DMS79 treated with DMSO at 0.1 percent for 48 hours (cell line): Measurements from ENCODE around the gene SLC39A11.
"Not testable (repeated sequence)": the region's sequence is repeated elsewhere in the genome, so short reads cannot be mapped to it uniquely, and the experiment has no call there.

Experiments used
- DNase-seq: peaks from one replicate; lab custom pipeline; 2025; lab: John Stamatoyannopoulos, UW

Gene SLC39A11

DNA sequence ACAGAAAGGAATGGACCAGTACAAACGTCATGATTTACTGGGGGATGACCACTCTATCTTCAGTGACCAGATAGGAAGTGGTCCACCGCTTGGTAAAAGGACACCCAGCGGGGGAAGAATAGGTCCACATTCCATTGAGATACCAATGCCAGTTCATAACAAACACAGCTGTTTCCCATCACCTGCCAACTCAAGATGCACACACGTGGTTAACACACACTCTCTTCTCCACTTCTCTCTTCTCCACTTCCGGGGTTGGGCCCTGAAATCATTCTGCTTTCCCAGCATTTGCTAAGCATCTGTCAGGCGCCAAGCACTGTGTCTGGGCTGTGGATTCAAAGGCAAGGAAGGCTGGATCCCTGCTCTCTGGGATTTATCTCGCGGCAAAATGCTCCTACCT, 175.5 kb downstream of the SLC39A11 start:
- no peak for DNase-seq

DNA sequence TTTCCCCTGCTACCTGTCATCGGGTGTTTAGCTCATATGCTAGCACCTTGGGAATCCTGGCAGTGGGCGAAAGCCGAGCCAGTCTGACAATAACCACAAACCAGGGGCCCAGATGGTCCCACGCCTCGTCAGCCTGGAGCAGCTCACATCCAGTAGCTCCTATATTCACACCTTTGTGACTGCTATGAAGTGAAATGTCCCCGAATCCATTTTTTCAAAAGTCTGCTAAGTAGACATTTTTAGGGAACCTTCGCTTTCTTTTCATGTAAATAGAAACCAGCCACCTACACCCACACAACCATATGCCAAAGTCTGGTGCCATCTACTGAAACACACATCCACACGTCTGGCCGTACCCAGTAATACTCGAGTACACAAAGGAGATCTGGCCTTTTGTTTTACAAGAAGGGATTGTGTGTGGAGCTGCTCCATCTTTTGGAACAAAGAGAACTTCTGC, 176.8 kb downstream of the SLC39A11 start:
- DNase-seq = no peak

DNA sequence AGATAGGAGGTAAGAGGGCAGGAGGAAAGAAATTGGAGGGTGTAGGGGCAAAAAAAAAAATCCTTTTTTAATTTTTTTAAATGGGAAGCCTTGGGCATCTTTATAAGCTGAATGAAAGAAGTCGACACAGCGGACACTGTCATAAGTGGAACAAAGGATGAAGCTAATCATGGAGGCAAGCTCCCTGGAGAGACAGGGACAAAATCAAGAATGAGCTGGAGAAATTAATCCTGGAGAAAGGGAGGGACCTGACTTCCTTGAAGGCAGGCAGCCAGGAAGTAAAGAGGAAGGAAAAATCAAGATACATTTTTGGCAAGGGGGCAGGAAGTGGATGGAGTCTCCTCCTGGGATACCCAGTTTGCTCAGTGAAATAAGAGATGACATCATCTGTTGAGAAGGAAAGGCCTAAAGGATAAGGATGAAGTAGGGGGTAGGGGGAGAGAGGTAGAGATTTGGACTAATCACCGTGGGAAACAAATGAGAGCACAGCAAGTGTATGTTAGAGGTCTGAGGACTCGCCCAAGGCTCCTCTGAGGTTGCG, 179.3 kb downstream of the SLC39A11 start:
- no peak for DNase-seq

DNA sequence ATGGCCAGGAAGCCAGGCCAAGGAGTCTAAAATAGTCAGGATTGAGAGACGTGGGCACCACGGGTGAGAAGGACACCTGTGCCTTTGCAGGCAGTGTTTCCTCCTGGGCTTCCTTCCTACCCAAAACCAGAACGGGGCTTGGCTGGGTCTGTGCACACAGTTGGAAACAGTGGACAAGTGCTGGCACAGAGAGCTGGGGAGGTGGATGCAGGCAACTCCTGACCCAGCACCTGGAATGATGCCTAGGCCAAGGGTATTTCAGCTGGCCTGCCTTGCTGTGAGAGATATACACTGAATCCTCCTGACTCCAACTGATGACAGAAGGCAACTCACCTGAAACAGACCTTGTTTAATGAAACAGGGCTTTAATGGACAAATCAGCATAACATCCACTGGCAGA, 186.2 kb downstream of the SLC39A11 start:
- DNase-seq = no peak

DNA sequence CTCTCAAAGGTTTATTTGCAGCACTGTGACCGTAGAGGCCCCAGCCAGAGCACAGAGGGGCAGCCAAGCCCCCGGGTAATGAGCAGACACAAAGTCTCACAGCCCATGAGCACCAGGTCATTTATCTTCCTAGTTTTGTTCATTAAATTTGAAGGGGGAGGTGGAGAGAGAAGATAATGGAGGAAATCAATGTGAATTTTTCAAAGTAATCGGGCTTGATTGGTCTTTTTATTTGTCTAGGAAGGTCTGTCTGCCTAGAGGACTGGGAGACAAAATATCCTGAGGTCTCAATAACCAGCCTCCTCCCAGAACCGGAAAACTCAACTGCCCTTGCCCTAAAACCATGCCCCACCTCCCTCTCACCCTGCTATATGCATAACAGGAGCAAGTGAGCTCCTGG, 189.0 kb downstream of the SLC39A11 start:
- no peak for DNase-seq

DNA sequence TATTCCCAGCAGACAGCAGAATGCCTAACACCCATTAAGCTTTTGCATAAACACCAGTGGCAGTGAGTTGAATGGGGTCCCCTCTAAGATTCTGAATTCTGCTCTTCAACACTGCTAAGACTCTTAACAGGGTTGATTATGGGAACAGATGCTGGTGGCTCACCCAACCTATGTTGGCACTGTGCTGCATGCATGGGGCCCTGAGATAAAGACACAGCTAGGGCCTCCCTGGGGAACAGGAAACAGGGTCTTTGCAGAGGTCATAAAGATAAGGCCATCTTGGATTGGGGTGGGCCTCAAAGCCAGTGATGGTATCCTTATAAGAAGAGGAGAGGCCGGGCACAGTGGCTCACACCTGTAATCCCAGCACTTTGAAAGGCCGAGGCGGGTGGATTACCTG, 190.8 kb downstream of the SLC39A11 start:
- DNase-seq = no peak

DNA sequence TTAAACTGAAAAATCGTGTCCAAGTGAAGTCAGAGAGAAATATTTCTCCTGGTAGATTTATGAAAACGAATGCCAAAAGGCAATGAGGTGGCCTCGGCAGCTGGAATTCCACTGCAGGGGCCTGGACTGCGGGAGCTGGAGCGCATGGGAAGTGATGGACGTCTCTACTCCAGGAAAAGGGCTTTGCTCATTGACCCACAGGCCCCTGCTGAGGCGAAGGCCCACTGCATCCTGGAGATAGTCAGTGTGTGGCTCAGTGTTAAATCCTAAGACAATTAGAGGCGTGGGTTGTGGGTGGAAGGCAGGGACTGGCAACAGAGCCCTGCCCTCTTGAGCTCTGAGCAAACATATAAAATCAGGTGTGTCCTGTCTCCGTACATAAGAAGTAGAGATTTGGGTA, 191.4 kb downstream of the SLC39A11 start:
- no peak for DNase-seq

DNA sequence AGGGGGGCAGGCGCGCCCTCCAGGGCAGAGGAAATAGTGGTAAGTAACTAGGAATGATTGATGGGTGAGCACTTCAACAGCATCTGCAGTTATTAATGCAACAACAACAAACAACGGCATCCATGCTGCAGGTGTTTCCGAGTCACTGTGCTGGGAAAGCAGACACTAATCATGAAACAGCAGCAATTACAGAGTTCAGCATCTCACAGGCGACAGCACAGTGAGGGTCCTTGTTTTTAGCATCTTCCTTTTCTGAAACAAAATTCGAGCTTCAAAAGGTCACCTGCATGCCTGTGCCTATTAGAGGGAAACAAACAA, 191.9 kb downstream of the SLC39A11 start:
- DNase-seq = no peak

DNA sequence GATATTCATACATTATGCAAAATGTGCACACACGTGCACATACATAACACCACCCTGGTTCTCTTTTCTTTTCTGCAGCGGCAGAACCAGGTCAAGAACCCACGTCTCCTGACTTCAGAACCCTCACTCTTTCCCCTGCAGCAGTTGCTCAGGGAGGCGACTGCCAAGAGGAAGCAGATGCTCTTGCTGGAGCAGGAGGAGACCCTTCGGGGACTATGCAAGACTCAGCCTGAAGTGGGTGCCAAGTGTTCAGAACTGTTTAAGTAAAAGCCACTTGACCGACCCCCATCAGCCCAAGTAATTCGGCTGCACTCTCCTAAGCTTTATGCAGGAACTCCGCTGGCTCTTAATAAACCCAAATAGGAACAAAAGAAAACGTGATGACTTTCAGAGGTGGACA, 193.8 kb downstream of the SLC39A11 start:
- DNase-seq = peak; percentile 79

DNA sequence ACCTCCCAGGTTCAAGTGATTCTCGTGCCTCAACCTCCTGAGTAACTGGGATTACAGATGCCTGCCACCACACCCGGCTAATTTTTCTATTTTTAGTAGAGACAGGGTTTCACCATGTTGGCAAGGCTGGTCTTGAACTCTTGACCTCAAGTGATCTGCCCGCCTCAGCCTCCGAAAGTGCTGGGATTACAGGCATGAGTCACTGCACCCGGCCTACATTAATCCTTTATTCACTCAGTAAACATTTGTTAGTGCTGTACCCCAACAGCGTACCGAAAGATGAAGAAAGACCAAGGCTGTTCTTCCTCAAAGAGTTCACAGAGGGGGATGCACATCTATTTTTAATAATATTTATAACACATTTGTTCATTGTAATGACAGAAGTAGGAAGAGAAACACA, 196.2 kb downstream of the SLC39A11 start:
- not testable (repeated sequence) for DNase-seq

DNA sequence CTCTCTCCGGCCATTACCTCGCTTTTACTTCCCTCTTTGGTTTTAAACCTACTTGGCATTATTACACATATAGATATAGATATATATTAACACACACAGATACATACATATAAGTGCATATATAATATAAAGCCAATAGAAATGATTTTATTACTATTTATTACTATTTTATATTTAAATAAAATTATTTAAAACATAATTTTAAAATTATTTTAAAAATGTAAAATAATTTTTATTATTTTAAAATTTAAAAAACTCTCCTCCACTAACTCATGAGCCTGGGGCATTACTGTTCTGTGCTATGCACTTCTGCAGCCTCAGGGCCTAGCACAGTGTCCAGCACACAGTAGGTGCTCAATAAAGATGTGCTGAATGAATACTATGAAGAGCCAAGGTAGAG, 200.9 kb downstream of the SLC39A11 start:
- DNase-seq = no peak

DNA sequence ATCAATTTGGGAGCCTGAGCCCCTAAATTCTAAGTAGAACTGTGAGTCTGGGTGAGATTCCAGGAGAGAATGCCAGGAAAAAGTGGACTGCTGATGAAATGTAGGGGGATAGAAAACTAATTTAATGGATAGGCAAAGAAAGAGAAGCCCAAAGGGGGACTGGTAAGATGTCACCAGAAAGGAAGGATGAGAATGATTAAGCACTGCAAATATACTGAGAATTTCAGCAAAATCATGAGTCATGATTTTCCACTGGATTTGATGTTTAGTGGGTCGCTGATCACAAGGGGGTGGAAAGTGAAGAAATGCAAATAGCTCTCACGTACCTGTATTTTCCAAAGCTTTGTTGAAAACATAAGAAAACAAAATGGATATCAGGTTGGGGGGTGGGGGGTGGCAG, 201.8 kb downstream of the SLC39A11 start:
- DNase-seq = no peak

DNA sequence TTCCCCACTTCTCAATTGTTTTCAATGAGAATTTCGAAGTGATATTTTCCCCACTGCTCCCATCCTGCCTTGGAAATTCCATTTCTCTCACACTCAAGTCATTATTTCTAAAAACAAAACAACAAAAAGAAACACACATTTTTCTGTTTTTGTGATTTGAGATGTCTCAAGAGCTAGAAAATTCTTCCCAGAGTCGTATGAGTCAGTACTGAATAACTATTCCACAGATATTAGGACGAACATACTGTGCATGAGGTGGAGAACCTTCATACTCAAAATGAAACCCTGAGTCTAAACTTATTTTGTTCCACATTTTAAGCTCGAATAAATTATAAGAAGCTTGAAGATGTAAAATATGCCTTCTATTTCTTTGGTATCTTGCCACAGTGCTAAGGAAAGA, 204.6 kb downstream of the SLC39A11 start:
- no peak for DNase-seq

DNA sequence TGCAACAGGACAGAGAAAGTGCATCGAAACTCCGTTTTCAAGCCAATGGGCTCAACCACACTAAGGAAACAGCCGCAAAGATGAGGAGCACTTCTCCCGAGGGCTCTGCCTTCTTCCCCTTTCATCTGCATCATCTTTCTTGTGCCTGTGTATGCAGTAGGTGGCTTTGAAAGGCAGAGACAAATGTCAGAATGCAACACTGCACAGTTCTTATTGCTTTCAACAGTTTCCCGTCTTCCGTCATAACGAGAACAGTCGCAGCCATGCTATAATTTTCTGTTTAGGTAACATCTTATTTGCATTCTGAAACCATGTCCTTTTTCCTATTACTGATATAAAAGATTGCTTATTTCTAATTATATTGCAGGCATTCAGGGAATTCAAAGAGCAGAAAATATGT, 205.2 kb downstream of the SLC39A11 start:
- DNase-seq = no peak

DNA sequence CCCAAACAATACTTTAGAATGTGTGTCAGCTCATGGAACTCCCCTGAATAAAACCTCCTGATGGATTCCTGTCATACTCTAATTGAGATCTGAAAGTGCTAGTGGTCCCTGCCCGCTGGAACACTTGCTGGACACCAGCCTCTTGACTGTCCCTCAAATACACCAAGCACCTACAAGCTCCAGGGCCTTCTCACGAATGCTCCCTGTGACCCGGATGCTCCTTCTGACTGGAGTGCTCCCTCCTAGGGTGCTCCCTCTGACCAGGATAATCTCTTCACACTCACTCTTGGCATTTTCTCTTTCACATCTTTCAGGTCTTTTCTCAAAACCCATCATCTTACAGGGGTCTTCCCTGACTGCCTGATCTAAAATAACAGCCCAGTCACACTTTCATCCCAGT, 205.9 kb downstream of the SLC39A11 start:
- DNase-seq = no peak

DNA sequence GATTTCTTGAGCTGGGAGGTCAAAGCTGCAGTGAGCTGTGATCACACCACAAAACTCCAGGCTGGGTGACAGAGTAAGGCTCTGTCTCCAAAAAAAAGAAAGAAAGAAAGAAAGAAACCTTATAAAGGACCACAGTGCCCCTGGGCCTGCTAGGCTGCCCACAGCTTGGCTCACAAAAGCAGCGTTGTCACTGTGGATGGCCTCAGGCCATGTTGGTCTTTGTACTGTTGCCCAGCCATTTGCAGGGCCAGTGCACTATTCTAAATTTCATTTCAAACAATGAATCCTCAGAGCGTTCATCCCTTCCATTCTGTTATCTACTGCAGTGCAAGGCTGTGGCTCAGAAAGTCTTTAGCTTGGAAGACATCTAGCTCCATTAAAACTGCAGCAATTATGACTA, 208.4 kb downstream of the SLC39A11 start:
- no peak for DNase-seq

DNA sequence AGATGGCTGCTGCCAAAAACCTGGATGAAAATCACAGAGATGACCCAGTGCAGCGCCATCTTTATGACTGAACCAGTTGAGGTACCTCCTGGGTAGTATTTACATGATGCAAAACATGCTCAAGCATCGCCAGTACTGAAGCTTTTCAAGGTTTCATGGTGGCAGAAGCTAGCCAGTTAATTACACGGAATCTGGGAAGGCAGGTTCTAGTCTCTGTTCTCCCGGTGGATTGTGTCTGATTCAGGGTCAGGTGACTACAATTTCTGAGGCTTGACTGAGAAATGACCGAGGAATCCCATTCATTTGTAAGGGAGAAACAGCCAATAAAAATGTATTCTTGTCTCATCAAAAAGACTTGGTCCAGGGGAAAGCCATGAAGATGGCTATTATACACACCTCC, 209.1 kb downstream of the SLC39A11 start:
- no peak for DNase-seq

DNA sequence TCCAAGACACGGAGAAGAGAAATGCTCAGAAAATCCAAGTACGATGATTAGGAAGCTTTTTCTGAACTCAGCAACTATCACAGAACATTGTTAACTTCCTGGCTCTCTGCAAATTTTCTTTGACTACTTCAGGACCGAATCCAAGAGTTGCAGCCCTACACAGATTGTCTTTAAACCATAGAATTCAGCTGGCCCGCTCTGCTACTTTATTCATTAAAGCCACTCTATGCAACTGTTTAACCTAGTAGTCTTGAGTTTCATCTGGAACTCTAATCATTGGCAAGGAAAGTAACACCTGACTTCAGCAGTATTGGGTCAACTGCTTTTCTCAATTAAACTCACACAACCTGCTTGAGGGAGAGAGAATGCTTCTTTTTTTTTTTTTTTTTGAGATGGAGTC, 210.1 kb downstream of the SLC39A11 start:
- DNase-seq = no peak

DNA sequence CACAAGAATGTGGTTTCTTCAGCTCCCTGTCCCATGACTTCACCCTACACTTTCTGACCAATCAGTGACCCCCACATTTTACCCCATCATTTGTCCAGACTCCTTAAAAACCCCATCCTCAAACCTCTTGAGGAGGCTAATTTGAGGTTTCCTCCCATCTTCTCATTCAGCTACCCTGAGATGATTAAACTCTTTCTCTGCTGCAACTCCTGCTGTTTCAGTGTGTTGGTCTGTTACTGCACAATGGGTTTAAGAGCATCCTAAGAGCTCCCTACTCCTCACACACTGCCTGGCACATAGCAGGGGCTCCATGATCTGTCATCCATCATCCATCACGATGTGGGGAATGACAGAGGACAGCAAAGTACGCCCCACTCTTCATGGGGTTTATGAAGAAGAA, 212.6 kb downstream of the SLC39A11 start:
- DNase-seq = no peak

DNA sequence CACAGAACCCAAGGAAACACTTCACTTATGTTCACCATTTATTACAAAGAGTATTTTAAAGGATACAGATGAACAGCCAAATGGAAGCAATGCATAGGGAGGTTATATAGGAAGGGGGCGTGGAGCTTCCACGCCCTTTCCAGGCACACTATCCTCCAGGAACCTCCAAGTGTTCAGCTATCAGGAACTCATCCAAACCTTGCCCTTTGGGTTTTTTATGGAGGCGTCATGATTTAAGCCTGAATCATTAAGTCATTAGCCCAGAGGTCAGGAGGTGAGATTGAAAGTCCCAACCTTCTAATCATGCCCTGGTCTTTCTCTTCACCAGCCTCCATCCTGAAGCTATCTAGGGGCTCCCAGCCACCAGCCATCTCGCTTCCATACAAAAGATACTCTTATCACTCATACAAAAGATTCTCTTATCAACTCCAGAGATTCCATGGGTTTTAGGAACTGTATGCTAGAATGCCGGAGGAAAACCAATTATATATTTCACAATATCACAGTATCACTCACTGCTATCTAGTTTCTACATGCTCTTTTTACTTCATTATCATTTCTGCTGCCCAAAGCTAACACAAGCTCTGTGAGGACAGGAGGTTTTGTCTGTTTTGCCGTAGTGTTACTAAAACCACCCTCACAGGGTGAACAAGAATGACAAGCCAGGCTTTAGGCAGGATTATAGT, 213.4 kb downstream of the SLC39A11 start:
- no peak for DNase-seq

DNA sequence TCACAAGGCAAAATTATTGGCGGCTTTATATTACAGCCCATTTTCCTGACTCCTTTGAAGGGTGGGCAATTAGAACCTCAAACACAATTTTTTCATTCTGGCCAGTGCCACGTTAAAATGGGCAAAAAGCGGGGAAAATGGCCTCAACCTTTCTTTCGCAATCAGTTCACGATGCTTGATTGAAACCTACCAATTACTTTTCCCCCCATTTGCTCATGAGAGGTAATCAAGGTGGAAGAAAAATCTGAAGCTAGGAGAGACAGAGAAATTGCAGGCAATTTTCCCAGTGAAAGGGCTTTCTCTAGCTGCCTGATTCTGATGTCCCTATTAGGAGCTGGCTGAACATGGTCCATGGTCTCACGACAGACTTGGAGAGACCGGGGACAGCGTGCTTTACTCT, 215.1 kb downstream of the SLC39A11 start:
- no peak for DNase-seq

DNA sequence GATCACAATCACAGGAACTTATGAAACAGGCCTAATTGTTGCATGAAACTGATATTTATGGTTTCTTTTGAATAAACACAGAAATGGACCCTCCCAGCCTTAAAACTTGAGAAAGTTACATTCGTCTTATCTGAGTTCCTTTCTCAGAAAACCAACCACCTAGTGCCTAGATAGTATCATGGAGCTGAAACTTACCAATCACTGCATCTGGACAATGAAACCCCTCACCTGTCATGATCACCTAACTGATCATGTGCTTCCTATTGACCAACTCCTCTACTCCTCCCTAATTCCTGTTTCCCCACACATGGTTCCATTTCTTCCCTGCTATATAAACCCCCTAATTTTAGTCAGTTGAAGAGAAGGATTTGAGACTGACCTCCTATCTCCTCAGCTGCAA, 216.1 kb downstream of the SLC39A11 start:
- DNase-seq = no peak

DNA sequence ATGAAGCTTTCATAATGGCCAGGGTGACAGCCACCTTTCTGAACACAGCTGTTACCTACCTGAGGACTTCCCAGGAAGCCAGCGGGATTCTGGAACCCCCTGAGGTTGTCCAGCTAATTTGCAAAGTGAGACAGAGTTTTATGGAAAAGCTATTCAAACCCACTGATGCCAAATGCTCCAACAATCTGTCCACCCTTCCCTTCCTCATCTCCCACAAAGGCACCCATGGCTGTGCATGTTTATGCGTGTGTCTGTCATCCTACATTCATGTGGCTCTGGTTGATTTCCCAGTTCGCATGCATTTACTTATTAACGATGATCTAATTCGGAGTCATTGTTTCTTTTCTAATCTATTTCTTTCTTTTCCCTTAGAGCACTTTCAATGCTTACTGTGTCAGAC, 217.1 kb downstream of the SLC39A11 start:
- DNase-seq = no peak

DNA sequence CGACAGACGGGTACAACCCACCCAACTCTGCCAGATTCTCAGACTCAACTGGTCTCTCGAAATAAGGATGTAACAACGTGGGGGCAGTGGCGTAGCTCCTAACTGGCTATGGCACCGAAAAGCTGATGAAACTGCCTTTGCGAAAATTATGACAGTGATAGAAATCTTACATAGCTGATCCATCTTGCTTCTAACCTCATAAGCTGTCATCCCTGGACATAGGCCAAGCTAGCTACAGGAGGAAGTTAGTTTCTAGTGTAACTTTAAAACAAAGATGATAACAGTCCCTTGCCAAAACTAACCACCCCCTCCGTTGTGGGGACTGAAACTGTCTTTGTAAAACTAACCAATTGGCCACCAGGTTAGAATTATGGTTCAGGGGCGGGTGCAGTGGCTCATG, 220.1 kb downstream of the SLC39A11 start:
- no peak for DNase-seq
